Measurements from ENCODE around the gene RAPSN. TPM values are rescaled to one million over a fixed set of nuclear protein-coding genes. Genes with fewer than 3 reads are reported as not detected.

The RAPSN gene
- total RNA-seq (1 to 10 TPM in 1 of 2 experiments, under 1 TPM in 1; 0.55 to 1.7 TPM), polyA plus RNA-seq (not detected)

- no peak within 1 kb of the TSS for H3K4me3 Mint-ChIP-seq
- H3K9me3 Mint-ChIP-seq: peaks cover 0 to 3% (median 0%) of the 10 kb centered on the region in 8 donors
- no peak for DNase-seq
- H3K36me3 ChIP-seq (ENCODE audit: insufficient read depth, low read length): no peaks in the 10 kb centered on the region
- no peak within 1 kb of the TSS for H3K27ac Mint-ChIP-seq
- ChIA-PET CTCF (ENCODE audit: partially characterized antibody) (no interaction called here), POLR2A (ENCODE audit: partially characterized antibody) (no interaction called here)
- intact Hi-C loops (cut with micrococcal nuclease): no loop called here
- H3K4me3 ChIP-seq (ENCODE audit: low read length in 2 of 2): no peak within 1 kb of the TSS
- H3K27me3 ChIP-seq (ENCODE audit: insufficient read depth, low read length): no peaks in the 10 kb centered on the region
- no peaks in the 10 kb centered on the region for H3K9me3 ChIP-seq (ENCODE audit: control insufficient read depth in 1 of 2, low read length in 2 of 2)
- no peaks in the 10 kb centered on the region for H3K4me1 Mint-ChIP-seq
- H3K36me3 Mint-ChIP-seq: no peaks in the 10 kb centered on the region
- H3K27ac ChIP-seq (ENCODE audit: low read depth, low read length): no peak within 1 kb of the TSS
- H3K27me3 Mint-ChIP-seq: no peaks in the 10 kb centered on the region
- no peaks in the 10 kb centered on the region for H3K4me1 ChIP-seq (ENCODE audit: insufficient read depth, low read length)
Measured at GRCh38 chr11:47448566-47449427, at the start of gene RAPSN. Gene RAPSN, minus strand, starts transcription at chr11:47449136. Its CDS starts 172 bp downstream, at chr11:47448964.

- peaks cover 14 to 44% of the 10 kb centered on the region in 2 donors for H3K36me3 Mint-ChIP-seq
- H3K27me3 Mint-ChIP-seq: no peaks in the 10 kb centered on the region
- peaks cover 32 to 53% (median 37%) of the 10 kb centered on the region in 4 donors for H3K4me1 Mint-ChIP-seq
- peaks cover 29% of the 10 kb centered on the region for H3K36me3 ChIP-seq (ENCODE audit: insufficient read depth, low read length)
- H3K27ac Mint-ChIP-seq: no peak overlapping the region
- H3K9me3 ChIP-seq (ENCODE audit: control insufficient read depth in 1 of 2, low read length in 2 of 2): no peaks in the 10 kb centered on the region
- no peaks in the 10 kb centered on the region for H3K9me3 Mint-ChIP-seq
- DNase-seq: no peak
- ChIA-PET CTCF (ENCODE audit: partially characterized antibody) (interaction anchor here (1.4 to 1.7 kb wide), 2 partner anchors 8 to 10 kb away, joined by 5 read pairs; no protein-coding TSS in a partner anchor), POLR2A (ENCODE audit: partially characterized antibody) (interaction anchor here (1.3 kb wide), 1 partner anchor 9 kb away, joined by 4 read pairs; no protein-coding TSS in a partner anchor)
- no peak overlapping the region for H3K4me3 ChIP-seq (ENCODE audit: low read length in 2 of 2)
- H3K27ac ChIP-seq (ENCODE audit: low read depth, low read length): no peak overlapping the region
- H3K27me3 ChIP-seq (ENCODE audit: insufficient read depth, low read length): no peaks in the 10 kb centered on the region
- intact Hi-C loops (cut with micrococcal nuclease): no loop called here
- no peak overlapping the region for H3K4me3 Mint-ChIP-seq
- H3K4me1 ChIP-seq (ENCODE audit: insufficient read depth, low read length): peaks cover 39% of the 10 kb centered on the region
Measured at GRCh38 chr11:47498149-47498548, 49.2 kb upstream of the RAPSN start.

GRCh38 chr11:47496808-47497207 lies 47.9 kb upstream of the RAPSN start:
- no peaks in the 10 kb centered on the region for H3K9me3 Mint-ChIP-seq
- Histone ChIP-seq H3K27me3 (ENCODE audit: insufficient read depth, low read length) (no peaks in the 10 kb centered on the region), H3K4me3 (ENCODE audit: low read length in 2 of 2) (no peak overlapping the region), H3K4me1 (ENCODE audit: insufficient read depth, low read length) (peaks cover 38% of the 10 kb centered on the region), H3K36me3 (ENCODE audit: insufficient read depth, low read length) (peaks cover 29% of the 10 kb centered on the region), H3K27ac (ENCODE audit: low read depth, low read length) (no peak overlapping the region), H3K9me3 (ENCODE audit: control insufficient read depth in 1 of 2, low read length in 2 of 2) (no peaks in the 10 kb centered on the region)
- H3K4me3 Mint-ChIP-seq: no peak overlapping the region
- DNase-seq: no peak
- no peak overlapping the region for H3K27ac Mint-ChIP-seq
- peaks cover 29 to 45% (median 32%) of the 10 kb centered on the region in 4 donors for H3K4me1 Mint-ChIP-seq
- ChIA-PET POLR2A (ENCODE audit: partially characterized antibody) (no interaction called here), CTCF (ENCODE audit: partially characterized antibody) (interaction anchor here (1.2 kb wide), 1 partner anchor 57 kb away, joined by 4 read pairs; no protein-coding TSS in a partner anchor)
- intact Hi-C loops (cut with micrococcal nuclease): no loop called here
- H3K27me3 Mint-ChIP-seq: no peaks in the 10 kb centered on the region
- peaks cover 19 to 40% of the 10 kb centered on the region in 2 donors for H3K36me3 Mint-ChIP-seq

- Histone ChIP-seq H3K4me3 (ENCODE audit: low read length in 2 of 2) (no peak overlapping the region), H3K27ac (ENCODE audit: low read depth, low read length) (no peak overlapping the region), H3K9me3 (ENCODE audit: control insufficient read depth in 1 of 2, low read length in 2 of 2) (no peaks in the 10 kb centered on the region), H3K4me1 (ENCODE audit: insufficient read depth, low read length) (peaks cover 35% of the 10 kb centered on the region), H3K27me3 (ENCODE audit: insufficient read depth, low read length) (no peaks in the 10 kb centered on the region), H3K36me3 (ENCODE audit: insufficient read depth, low read length) (peaks cover 29% of the 10 kb centered on the region)
- H3K4me3 Mint-ChIP-seq: no peak overlapping the region
- no peaks in the 10 kb centered on the region for H3K27me3 Mint-ChIP-seq
- ChIA-PET POLR2A (ENCODE audit: partially characterized antibody) (interaction anchor here (1.3 kb wide), 1 partner anchor 31 kb away, joined by 3 read pairs; no protein-coding TSS in a partner anchor), CTCF (ENCODE audit: partially characterized antibody) (interaction anchor here (1.2 kb wide), 1 partner anchor 58 kb away, joined by 4 read pairs; no protein-coding TSS in a partner anchor)
- intact Hi-C loops (cut with micrococcal nuclease): no loop called here
- no peak overlapping the region for H3K27ac Mint-ChIP-seq
- DNase-seq: no peak
- H3K4me1 Mint-ChIP-seq: peaks cover 28 to 41% (median 30%) of the 10 kb centered on the region in 4 donors
- peaks cover 19 to 39% of the 10 kb centered on the region in 2 donors for H3K36me3 Mint-ChIP-seq
- no peaks in the 10 kb centered on the region for H3K9me3 Mint-ChIP-seq
Measured at GRCh38 chr11:47495856-47496217, 46.9 kb upstream of the RAPSN start.

GRCh38 chr11:47495011-47495855 lies 46.3 kb upstream of the RAPSN start:
- H3K27ac Mint-ChIP-seq: no peak overlapping the region
- peaks cover 15 to 33% of the 10 kb centered on the region in 2 donors for H3K36me3 Mint-ChIP-seq
- Histone ChIP-seq H3K27ac (ENCODE audit: low read depth, low read length) (no peak overlapping the region), H3K36me3 (ENCODE audit: insufficient read depth, low read length) (peaks cover 29% of the 10 kb centered on the region), H3K4me3 (ENCODE audit: low read length in 2 of 2) (no peak overlapping the region), H3K4me1 (ENCODE audit: insufficient read depth, low read length) (peaks cover 35% of the 10 kb centered on the region), H3K9me3 (ENCODE audit: control insufficient read depth in 1 of 2, low read length in 2 of 2) (no peaks in the 10 kb centered on the region), H3K27me3 (ENCODE audit: insufficient read depth, low read length) (no peaks in the 10 kb centered on the region)
- peaks cover 24 to 35% (median 25%) of the 10 kb centered on the region in 4 donors for H3K4me1 Mint-ChIP-seq
- POLR2A ChIA-PET (ENCODE audit: partially characterized antibody): interaction anchor here (1.3 kb wide), 1 partner anchor 30 kb away, joined by 3 read pairs; no protein-coding TSS in a partner anchor
- H3K27me3 Mint-ChIP-seq: no peaks in the 10 kb centered on the region
- DNase-seq: no peak
- no peak overlapping the region for H3K4me3 Mint-ChIP-seq
- intact Hi-C loops (cut with micrococcal nuclease): no loop called here
- H3K9me3 Mint-ChIP-seq: no peaks in the 10 kb centered on the region
- CTCF ChIA-PET (ENCODE audit: partially characterized antibody): interaction anchor here (1.0 kb wide), 1 partner anchor 40 kb away, joined by 3 read pairs; no protein-coding TSS in a partner anchor

- no peaks in the 10 kb centered on the region for H3K9me3 Mint-ChIP-seq
- CTCF ChIA-PET (ENCODE audit: partially characterized antibody): interaction anchor here (1.3 kb wide), 1 partner anchor 9 kb away, joined by 5 read pairs; no protein-coding TSS in a partner anchor
- peaks cover 50 to 62% of the 10 kb centered on the region in 2 donors for H3K36me3 Mint-ChIP-seq
- Histone ChIP-seq H3K9me3 (ENCODE audit: control insufficient read depth in 1 of 2, low read length in 2 of 2) (no peaks in the 10 kb centered on the region), H3K27ac (ENCODE audit: low read depth, low read length) (no peak overlapping the region), H3K36me3 (ENCODE audit: insufficient read depth, low read length) (peaks cover 41% of the 10 kb centered on the region), H3K4me1 (ENCODE audit: insufficient read depth, low read length) (no peaks in the 10 kb centered on the region), H3K27me3 (ENCODE audit: insufficient read depth, low read length) (no peaks in the 10 kb centered on the region), H3K4me3 (ENCODE audit: low read length in 2 of 2) (no peak overlapping the region)
- intact Hi-C loops (cut with micrococcal nuclease): no loop called here
- H3K4me1 Mint-ChIP-seq: peaks cover 14 to 22% (median 19%) of the 10 kb centered on the region in 4 donors
- no peak overlapping the region for H3K4me3 Mint-ChIP-seq
- H3K27ac Mint-ChIP-seq: peak overlapping the region in 5 of 7 donors; percentile 32 to 87 (median 49)
- no peaks in the 10 kb centered on the region for H3K27me3 Mint-ChIP-seq
- POLR2A ChIA-PET (ENCODE audit: partially characterized antibody): interaction anchor here (0.6 kb wide), 1 partner anchor 11 kb away, joined by 3 read pairs; no protein-coding TSS in a partner anchor
- no peak for DNase-seq
Measured at GRCh38 chr11:47489395-47489755, 40.4 kb upstream of the RAPSN start.
